HL-60 (cell line): ENCODE data around the gene LGALS7B.

Experiments
- DNase-seq, 2 experiments: peaks; one replicate each; pipeline ENCODE4 v3.0.0-alpha.2; 2010 to 2020; ENCODE audit warnings: low read depth in 1 of 2, low spot score in 1 of 2
- H3K27ac ChIP-seq: fragments of 250-450 bp; sonication (Bioruptor Pico); replicated peaks from 2 replicates; pipeline ENCODE4 v1.5.1; 2020; ENCODE audit warnings: mild to moderate bottlenecking, moderate library complexity
- H3K27me3 ChIP-seq: fragments of 250-450 bp; sonication (Bioruptor Pico); 2 replicates; pipeline ENCODE4 v1.5.1; 2021; ENCODE audit warnings: mild to moderate bottlenecking, moderate library complexity; ENCODE audit not compliant: insufficient read depth, poor library complexity, severe bottlenecking
- H3K4me3 ChIP-seq: replicated peaks from 2 replicates; pipeline ENCODE4 v1.5.1; 2011; ENCODE audit warnings: mild to moderate bottlenecking, control low read depth, low read length; ENCODE audit not compliant: insufficient read depth
- CTCF ChIP-seq: IDR thresholded peaks from one replicate; pipeline ENCODE4 v1.5.1; 2011; ENCODE audit warnings: low read length, control low read depth, inconsistent platforms; ENCODE audit not compliant: insufficient read depth
- GABPA ChIP-seq: IDR thresholded peaks from 2 replicates; pipeline ENCODE4 v1.6.1; 2012; ENCODE audit warnings: low read depth
- POLR2AphosphoS5 ChIP-seq: IDR thresholded peaks from 2 replicates; pipeline ENCODE4 v1.6.1; 2012; ENCODE audit warnings: low read depth
- REST ChIP-seq: IDR thresholded peaks from 2 replicates; pipeline ENCODE4 v1.6.1; 2012; ENCODE audit warnings: low read depth; ENCODE audit not compliant: insufficient replicate concordance
- SPI1 ChIP-seq: IDR thresholded peaks from 2 replicates; pipeline ENCODE4 v1.6.1; 2012; ENCODE audit warnings: low read depth, mild to moderate bottlenecking, borderline replicate concordance

LGALS7B gene

GRCh38 chr19:38774181-38774950 is 14.6 kb upstream of the LGALS7B start:
- TF ChIP-seq REST (no peak), POLR2AphosphoS5 (no peak), GABPA (no peak), CTCF (no peak), SPI1 (no peak)
- H3K4me3 ChIP-seq, result no peak overlapping the region
- H3K27ac ChIP-seq, result no peak overlapping the region
- no peak for DNase-seq
- H3K27me3 ChIP-seq, result no peaks in the 10 kb centered on the region

- no peak for DNase-seq
- H3K27ac ChIP-seq, result no peak overlapping the region
- no peak overlapping the region for H3K4me3 ChIP-seq
- TF ChIP-seq GABPA (no peak), SPI1 (no peak), POLR2AphosphoS5 (no peak), CTCF (no peak), REST (no peak)
- H3K27me3 ChIP-seq, result no peaks in the 10 kb centered on the region
Measured at GRCh38 chr19:38778733-38779132, 10.3 kb upstream of the LGALS7B start.

GRCh38 chr19:38780443-38780842 is 8.6 kb upstream of the LGALS7B start:
- no peak overlapping the region for H3K27ac ChIP-seq
- no peaks in the 10 kb centered on the region for H3K27me3 ChIP-seq
- no peak overlapping the region for H3K4me3 ChIP-seq
- TF ChIP-seq GABPA, result no peak
- TF ChIP-seq REST, result no peak
- no peak for TF ChIP-seq SPI1
- TF ChIP-seq CTCF, result no peak
- TF ChIP-seq POLR2AphosphoS5, result no peak
- DNase-seq, result no peak
